ENCODE data around the gene CERKL. TPM values are rescaled to one million over a fixed set of nuclear protein-coding genes. Genes with fewer than 3 reads are reported as not detected.

CERKL gene
- total RNA-seq, 1 donor from 2014 or later, result not detected

GRCh38 chr2:181574321-181574720 lies 82.6 kb downstream of the CERKL start:
- no peak for TF ChIP-seq CTCF (IDR thresholded peaks at IDR 0.05)
- no peaks in the 10 kb centered on the region for H3K27me3 Mint-ChIP-seq (ENCODE audit: low read depth)
- no peaks in the 10 kb centered on the region for H3K4me1 Mint-ChIP-seq (ENCODE audit: low read depth)

GRCh38 chr2:181573140-181573736 lies 83.7 kb downstream of the CERKL start:
- H3K27me3 Mint-ChIP-seq (ENCODE audit: low read depth), result no peaks in the 10 kb centered on the region
- H3K9me3 Mint-ChIP-seq (ENCODE audit: low read depth), result no peaks in the 10 kb centered on the region
- DNase-seq (ENCODE audit: low spot score), result no peak
- H3K36me3 Mint-ChIP-seq (ENCODE audit: low read depth), result no peaks in the 10 kb centered on the region
- H3K4me1 Mint-ChIP-seq (ENCODE audit: low read depth), result no peaks in the 10 kb centered on the region
- H3K4me3 Mint-ChIP-seq (ENCODE audit: unreplicated experiment), result no peak overlapping the region
- no peak overlapping the region for H3K27ac Mint-ChIP-seq (ENCODE audit: unreplicated experiment)
- peak; percentile 80 for TF ChIP-seq CTCF (IDR thresholded peaks at IDR 0.05)

More at GRCh38 chr2:181574321-181574720, 82.6 kb downstream of the CERKL start:
- Mint-ChIP-seq H3K27ac (ENCODE audit: unreplicated experiment) (no peak overlapping the region), H3K36me3 (ENCODE audit: low read depth) (no peaks in the 10 kb centered on the region), H3K9me3 (ENCODE audit: low read depth) (no peaks in the 10 kb centered on the region), H3K4me3 (ENCODE audit: unreplicated experiment) (no peak overlapping the region)
- no peak for DNase-seq (ENCODE audit: low spot score)

GRCh38 chr2:181570833-181571661 lies 85.9 kb downstream of the CERKL start:
- no peak for DNase-seq (ENCODE audit: low spot score)
- TF ChIP-seq CTCF (IDR thresholded peaks at IDR 0.05), result peak; percentile 78
- H3K4me3 Mint-ChIP-seq (ENCODE audit: unreplicated experiment), result no peak overlapping the region
- no peaks in the 10 kb centered on the region for H3K36me3 Mint-ChIP-seq (ENCODE audit: low read depth)
- no peak overlapping the region for H3K27ac Mint-ChIP-seq (ENCODE audit: unreplicated experiment)
- no peaks in the 10 kb centered on the region for H3K4me1 Mint-ChIP-seq (ENCODE audit: low read depth)
- no peaks in the 10 kb centered on the region for H3K27me3 Mint-ChIP-seq (ENCODE audit: low read depth)
- no peaks in the 10 kb centered on the region for H3K9me3 Mint-ChIP-seq (ENCODE audit: low read depth)

GRCh38 chr2:181570059-181570458 lies 86.8 kb downstream of the CERKL start:
- no peaks in the 10 kb centered on the region for H3K4me1 Mint-ChIP-seq (ENCODE audit: low read depth)
- no peak overlapping the region for H3K4me3 Mint-ChIP-seq (ENCODE audit: unreplicated experiment)
- no peak for DNase-seq (ENCODE audit: low spot score)
- no peak for TF ChIP-seq CTCF (IDR thresholded peaks at IDR 0.05)
- H3K27me3 Mint-ChIP-seq (ENCODE audit: low read depth), result no peaks in the 10 kb centered on the region
- H3K9me3 Mint-ChIP-seq (ENCODE audit: low read depth), result no peaks in the 10 kb centered on the region
- H3K27ac Mint-ChIP-seq (ENCODE audit: unreplicated experiment), result no peak overlapping the region
- no peaks in the 10 kb centered on the region for H3K36me3 Mint-ChIP-seq (ENCODE audit: low read depth)

- DNase-seq (ENCODE audit: low spot score), result no peak
- Mint-ChIP-seq H3K4me1 (ENCODE audit: low read depth) (no peaks in the 10 kb centered on the region), H3K36me3 (ENCODE audit: low read depth) (no peaks in the 10 kb centered on the region), H3K9me3 (ENCODE audit: low read depth) (no peaks in the 10 kb centered on the region), H3K27me3 (ENCODE audit: low read depth) (no peaks in the 10 kb centered on the region), H3K4me3 (ENCODE audit: unreplicated experiment) (no peak overlapping the region), H3K27ac (ENCODE audit: unreplicated experiment) (no peak overlapping the region)
- no peak for TF ChIP-seq CTCF (IDR thresholded peaks at IDR 0.05)
Measured at GRCh38 chr2:181566334-181567032, 90.4 kb downstream of the CERKL start.
